Cerebellar nuclear complex (tissue), 1 donor: ENCODE results near the gene PRPF39.
"Not testable (repeated sequence)": the region's sequence is repeated elsewhere in the genome, so short reads cannot be mapped to it uniquely, and the experiment has no call there.

Experiments
- DNase-seq, 2 experiments: peaks; one replicate each; lab custom pipeline; 2025; lab: John Stamatoyannopoulos, UW

The PRPF39 gene

GRCh38 chr14:45083976-45084722 lies at the start of gene PRPF39:
Gene PRPF39, plus strand, starts transcription at chr14:45084116. Its CDS starts 11,124 bp downstream, at chr14:45095240.
- peak; percentile 22 to 84 for DNase-seq

- no peak for DNase-seq
These were observed 49.2 kb upstream of the PRPF39 start for GRCh38 chr14:45034730-45035129.

GRCh38 chr14:45038256-45038655 lies 45.7 kb upstream of the PRPF39 start:
- DNase-seq = no peak

GRCh38 chr14:45038865-45039264 lies 45.1 kb upstream of the PRPF39 start:
- no peak for DNase-seq

GRCh38 chr14:45039390-45039789 lies 44.5 kb upstream of the PRPF39 start:
- DNase-seq = no peak

- DNase-seq = no peak
These were observed 42.3 kb upstream of the PRPF39 start for GRCh38 chr14:45041641-45042040.

GRCh38 chr14:45044638-45045037 lies 39.3 kb upstream of the PRPF39 start:
- DNase-seq = no peak

- DNase-seq = no peak
These were observed 35.5 kb upstream of the PRPF39 start for GRCh38 chr14:45048385-45048784.

- no peak for DNase-seq
These were observed 32.7 kb upstream of the PRPF39 start for GRCh38 chr14:45051180-45051579.

- no peak for DNase-seq
These were observed 32.0 kb upstream of the PRPF39 start for GRCh38 chr14:45051896-45052295.

- DNase-seq = no peak
These were observed 26.6 kb upstream of the PRPF39 start for GRCh38 chr14:45057349-45057748.

GRCh38 chr14:45057881-45058364 lies 26.0 kb upstream of the PRPF39 start:
- DNase-seq = no peak

GRCh38 chr14:45060551-45060950 lies 23.4 kb upstream of the PRPF39 start:
- no peak for DNase-seq

GRCh38 chr14:45065540-45065939 lies 18.4 kb upstream of the PRPF39 start:
- no peak for DNase-seq

- DNase-seq = no peak
These were observed 18.0 kb upstream of the PRPF39 start for GRCh38 chr14:45065956-45066355.

GRCh38 chr14:45066667-45067066 lies 17.2 kb upstream of the PRPF39 start:
- no peak for DNase-seq

GRCh38 chr14:45068396-45068795 lies 15.5 kb upstream of the PRPF39 start:
- no peak for DNase-seq

- no peak for DNase-seq
These were observed 13.7 kb upstream of the PRPF39 start for GRCh38 chr14:45070215-45070614.

- no peak for DNase-seq
These were observed 11.8 kb upstream of the PRPF39 start for GRCh38 chr14:45072126-45072525.

GRCh38 chr14:45073231-45073879 lies 10.6 kb upstream of the PRPF39 start:
- no peak for DNase-seq

GRCh38 chr14:45078323-45078722 lies 5.6 kb upstream of the PRPF39 start:
- DNase-seq = no peak

- DNase-seq = not testable (repeated sequence)
These were observed 3.4 kb upstream of the PRPF39 start for GRCh38 chr14:45080416-45080968.

GRCh38 chr14:45081096-45081495 lies 2.8 kb upstream of the PRPF39 start:
- DNase-seq = not testable (repeated sequence)
